GM12873 (cell line): ENCODE results near the gene PSD4.

ENCODE experiments used
- TF ChIP-seq, protein P1 (sequence below): IDR thresholded peaks from 2 replicates; pipeline ENCODE4 v1.5.1; 2012; ENCODE audit warnings: low read depth, mild to moderate bottlenecking, moderate library complexity, low read length, control low read depth; ENCODE audit not compliant: insufficient read depth; ENCODE audit errors: missing control alignments

The PSD4 gene

DNA sequence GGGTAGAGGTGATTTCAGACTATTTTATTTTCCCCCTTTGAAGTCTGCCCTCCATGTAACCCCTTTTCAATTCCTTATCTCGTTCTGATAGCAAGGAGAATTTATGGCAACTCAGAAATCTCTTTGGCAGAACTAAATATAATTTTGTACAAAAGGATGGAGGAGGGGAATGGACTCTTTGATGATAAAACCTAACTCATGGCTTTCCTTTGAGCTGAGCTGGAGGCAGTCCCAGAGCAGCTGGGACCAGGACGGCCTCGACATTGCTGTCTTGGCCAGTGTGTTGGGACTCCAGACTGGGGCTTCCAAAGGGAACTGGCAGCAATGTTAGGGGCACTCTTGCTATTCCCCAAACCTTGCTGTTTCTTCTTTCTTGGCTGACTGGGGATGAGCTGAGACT is 57.3 kb downstream of the PSD4 start:
- TF ChIP-seq, protein P1, sequence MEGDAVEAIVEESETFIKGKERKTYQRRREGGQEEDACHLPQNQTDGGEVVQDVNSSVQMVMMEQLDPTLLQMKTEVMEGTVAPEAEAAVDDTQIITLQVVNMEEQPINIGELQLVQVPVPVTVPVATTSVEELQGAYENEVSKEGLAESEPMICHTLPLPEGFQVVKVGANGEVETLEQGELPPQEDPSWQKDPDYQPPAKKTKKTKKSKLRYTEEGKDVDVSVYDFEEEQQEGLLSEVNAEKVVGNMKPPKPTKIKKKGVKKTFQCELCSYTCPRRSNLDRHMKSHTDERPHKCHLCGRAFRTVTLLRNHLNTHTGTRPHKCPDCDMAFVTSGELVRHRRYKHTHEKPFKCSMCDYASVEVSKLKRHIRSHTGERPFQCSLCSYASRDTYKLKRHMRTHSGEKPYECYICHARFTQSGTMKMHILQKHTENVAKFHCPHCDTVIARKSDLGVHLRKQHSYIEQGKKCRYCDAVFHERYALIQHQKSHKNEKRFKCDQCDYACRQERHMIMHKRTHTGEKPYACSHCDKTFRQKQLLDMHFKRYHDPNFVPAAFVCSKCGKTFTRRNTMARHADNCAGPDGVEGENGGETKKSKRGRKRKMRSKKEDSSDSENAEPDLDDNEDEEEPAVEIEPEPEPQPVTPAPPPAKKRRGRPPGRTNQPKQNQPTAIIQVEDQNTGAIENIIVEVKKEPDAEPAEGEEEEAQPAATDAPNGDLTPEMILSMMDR, result no peak

DNA sequence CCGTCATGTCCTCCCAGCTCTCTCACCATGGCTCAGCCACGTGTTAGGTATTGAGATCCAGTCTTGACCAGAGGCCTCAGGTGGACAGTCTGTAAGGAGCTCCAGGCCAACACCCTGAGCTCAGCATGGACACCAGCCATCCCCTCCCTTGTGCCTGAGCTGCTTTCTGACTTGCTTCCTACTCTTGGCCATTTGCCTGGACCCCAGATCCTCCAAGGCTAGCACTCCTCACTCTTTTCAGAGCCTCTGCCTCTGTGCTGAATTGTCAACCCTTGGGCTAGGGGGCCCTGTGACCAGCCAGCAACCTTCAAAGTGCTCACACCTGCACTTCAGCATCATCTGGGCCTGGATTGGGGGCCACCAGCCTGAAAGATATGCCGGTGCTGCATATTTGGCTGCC is 58.4 kb downstream of the PSD4 start:
- TF ChIP-seq, protein P1, result no peak

DNA sequence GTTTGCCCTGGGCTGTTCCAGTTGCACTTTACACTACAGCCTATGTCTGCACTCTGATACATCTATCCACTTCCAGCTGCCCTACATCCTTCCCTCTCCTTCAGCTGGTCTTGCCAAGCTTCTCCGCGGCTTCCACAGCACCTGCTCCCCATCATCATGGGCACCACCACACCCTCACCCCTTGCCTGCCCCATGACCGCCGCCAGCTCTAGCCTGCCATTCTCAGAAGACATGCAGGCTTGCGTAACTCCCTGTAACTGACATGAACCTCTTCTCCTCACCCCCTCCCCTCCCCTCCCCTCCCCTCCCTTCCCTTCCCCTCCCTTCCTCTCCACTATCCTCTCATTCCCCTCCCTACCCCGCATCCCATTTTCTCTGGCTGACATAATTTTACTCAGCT is 59.0 kb downstream of the PSD4 start:
- TF ChIP-seq, protein P1, result no peak

DNA sequence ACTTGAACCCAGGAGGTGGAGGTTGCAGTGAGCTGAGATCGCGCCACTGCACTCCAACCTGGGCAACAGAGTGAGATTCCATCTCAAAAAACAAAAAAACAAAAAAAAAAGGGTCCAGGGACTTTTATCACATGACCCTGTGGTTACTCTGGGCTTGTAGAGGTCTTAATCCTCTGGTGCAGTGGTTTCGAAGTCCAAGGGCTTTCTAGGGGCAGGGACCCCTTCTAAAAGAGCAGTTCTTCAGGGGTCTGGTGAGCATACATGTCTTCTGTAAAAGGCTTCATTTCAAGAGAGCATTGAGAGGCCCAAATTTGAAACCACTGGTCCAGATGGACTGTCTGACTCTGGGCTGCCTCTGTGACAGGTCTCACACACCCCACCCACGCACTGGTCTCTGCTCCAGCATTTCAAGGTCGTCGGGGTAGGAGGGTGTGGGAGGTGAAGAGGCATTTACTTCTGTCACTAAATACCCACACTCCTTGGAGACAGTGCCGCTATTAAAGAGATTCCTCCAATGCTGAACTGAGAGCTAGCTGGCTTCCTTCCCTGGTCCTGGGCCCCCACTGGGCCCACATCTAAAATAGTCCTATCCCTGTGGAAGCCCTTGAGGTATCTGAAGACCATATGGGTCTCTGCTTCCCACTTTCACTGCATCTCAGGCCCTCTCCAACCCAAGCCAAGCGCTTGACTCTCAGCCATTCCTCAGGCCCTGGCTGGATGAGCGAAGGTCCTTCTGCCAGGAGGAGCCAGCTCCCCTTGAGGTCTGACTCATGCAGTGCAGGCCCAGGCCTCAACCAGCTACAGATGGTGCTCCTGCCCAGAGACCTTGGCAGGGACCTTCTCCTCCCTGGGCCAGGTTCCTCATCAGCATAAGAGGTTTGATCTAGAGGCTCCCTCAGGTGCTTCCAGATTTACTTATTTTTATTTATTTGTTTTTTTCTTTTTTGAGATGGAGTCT is 60.1 kb downstream of the PSD4 start:
- TF ChIP-seq, protein P1, result peak; percentile 50

DNA sequence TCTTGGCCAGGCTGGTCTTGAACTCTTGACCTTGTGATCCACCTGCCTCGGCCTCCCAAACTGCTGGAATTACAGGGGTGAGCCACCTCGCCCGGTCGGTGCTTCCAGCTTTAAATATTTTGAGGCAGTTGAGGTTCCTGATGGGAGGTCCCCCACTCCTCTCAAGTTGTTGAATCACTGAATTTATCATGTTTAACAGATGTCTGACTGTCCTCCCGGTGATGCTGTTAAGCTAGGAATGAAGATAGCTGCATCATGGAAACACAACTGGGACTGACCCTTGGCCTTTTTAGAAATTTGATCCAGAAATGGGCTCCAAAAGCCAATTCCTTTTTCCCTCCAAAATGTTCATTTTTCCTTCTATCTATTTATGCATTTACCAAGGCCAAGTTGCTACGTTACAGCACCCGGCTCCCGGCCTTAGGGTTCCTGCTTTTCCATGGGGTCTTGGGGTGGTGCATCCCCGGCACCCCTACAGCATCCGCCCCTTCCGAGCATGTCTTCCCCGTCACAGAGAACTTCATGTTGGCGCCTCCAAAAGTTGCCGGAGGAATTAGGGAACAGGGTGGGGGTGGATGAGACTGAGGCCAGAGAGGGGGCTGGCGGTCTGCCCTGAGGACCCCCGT is 61.1 kb downstream of the PSD4 start:
- TF ChIP-seq, protein P1, result no peak

DNA sequence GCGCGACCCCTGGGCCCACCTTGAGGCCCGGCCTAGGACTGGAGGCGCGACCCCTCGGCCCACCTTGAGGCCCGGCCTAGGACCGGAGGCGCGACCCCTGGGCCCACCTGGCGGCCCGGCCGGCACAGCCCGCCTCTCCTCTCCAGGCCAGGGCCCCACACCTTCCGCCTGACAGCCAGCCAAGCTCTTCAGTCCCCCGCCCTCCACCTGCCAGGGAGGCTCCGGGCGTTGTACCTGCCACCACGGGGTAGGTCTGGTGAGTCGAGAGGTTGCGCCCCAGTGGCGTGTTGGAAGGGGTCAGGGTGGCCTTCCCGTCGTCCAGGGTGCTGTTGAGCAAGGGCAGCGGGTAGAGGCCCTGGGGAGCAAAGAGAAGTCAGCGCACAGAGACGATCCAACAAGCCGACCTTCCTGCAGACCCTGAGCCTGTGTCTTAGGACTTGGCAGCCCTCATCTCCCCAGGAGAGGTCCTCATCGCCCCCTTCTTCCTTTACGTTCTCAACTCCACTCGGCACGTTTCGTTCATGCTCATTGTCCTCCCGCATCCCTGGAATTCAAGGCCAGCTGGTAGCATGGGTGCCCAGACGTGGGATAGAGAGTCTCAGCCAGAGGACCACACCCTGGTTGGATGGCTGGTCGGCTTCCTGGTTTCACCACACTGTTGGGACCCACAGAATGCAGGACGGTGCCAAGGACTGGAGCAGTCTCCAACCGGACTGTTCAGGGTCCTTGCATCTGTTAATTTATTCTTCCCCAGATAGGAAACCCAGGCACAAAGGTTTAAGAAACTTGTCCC is 62.8 kb downstream of the PSD4 start:
- TF ChIP-seq, protein P1, result no peak
